Body of pancreas (tissue), 4 donors: ENCODE results near the gene RASGEF1C. TPM values are rescaled to one million over a fixed set of nuclear protein-coding genes. Genes with fewer than 3 reads are reported as not detected.

ENCODE experiments used
- ATAC-seq: fragments of 150-250 bp; one replicate; pipeline ENCODE4 v1.9.1; 2016
- DNase-seq, 4 donors: peaks; one replicate each; pipeline ENCODE4 v3.0.0-alpha.2; 2019
- H3K27ac ChIP-seq, 4 donors: fragments of 200-600 bp; sonication (generic); 1 replicate in 3 of 4; 2 replicates in 1 of 4; pipeline versions ENCODE4 v1.5.1 to v1.6.1; 2016 to 2019; ENCODE audit warnings: mild to moderate bottlenecking in 1 of 4, mixed read lengths in 1 of 4, moderate library complexity in 1 of 4
- H3K27me3 ChIP-seq, 2 donors: fragments of 200-600 bp; sonication (generic); one replicate each; pipeline ENCODE4 v1.6.0; 2016; ENCODE audit warnings: mild to moderate bottlenecking in 1 of 2
- H3K36me3 ChIP-seq, 2 donors: fragments of 200-600 bp; sonication (generic); replicated peaks in 1 of 2; 2 replicates each; pipeline ENCODE4 v1.5.1; 2016; ENCODE audit warnings: low read depth in 2 of 2; ENCODE audit not compliant: insufficient read depth in 1 of 2
- H3K4me1 ChIP-seq: fragments of 200-600 bp; sonication (generic); one replicate; pipeline ENCODE4 v1.6.0; 2016
- H3K4me3 ChIP-seq, 2 donors: fragments of 200-600 bp; sonication (generic); 1 replicate in 1 of 2; 2 replicates in 1 of 2; pipeline ENCODE4 v1.5.1; 2016 to 2019
- H3K9me3 ChIP-seq, 3 donors: fragments of 200-600 bp; sonication (generic); 1 replicate in 2 of 3; 2 replicates in 1 of 3; pipeline ENCODE4 v1.5.1; 2016
- CTCF ChIP-seq, 7 experiments: fragments of 450-650 bp in 4 of 7; fragments of 200-600 bp in 3 of 7; sonication (generic) in 3 of 7; IDR thresholded peaks; one replicate each; pipeline ENCODE4 v1.5.1; 2016 to 2019; ENCODE audit warnings: antibody characterized with exemption in 7 of 7
- POLR2A ChIP-seq, 3 donors: fragments of 450-650 bp; IDR thresholded peaks; one replicate each; pipeline ENCODE4 v1.6.1; 2016; ENCODE audit warnings: antibody characterized with exemption in 3 of 3, mild to moderate bottlenecking in 2 of 3
- WGBS, 2 donors: methylation state at CpG; one replicate each; pipeline ENCODE4 v1.1.5; 2017; 5-methylcytosine and 5-hydroxymethylcytosine counted together
- intact Hi-C: fragments of 100-400 bp; cut with DNase I; formaldehyde crosslinking; loops from one replicate; pipeline ENCODE4 v1.15.1; 2023
- total RNA-seq, 2 donors: library from RNA; depleted of rRNA; stranded (reverse); fragments of >200 nt; gene quantifications; one replicate each; pipeline ENCODE4 v1.1.0, GENCODE V29; 2016

The RASGEF1C gene
- total RNA-seq, 2 donors from 2014 or later, result not detected

- WGBS, 2 donors, result 77 to 81% methylated on average over 1 of the region's 1 CpG
- DNase-seq (no peak), ATAC-seq (no peak)
- TF ChIP-seq POLR2A (IDR thresholded peaks at IDR 0.05), result no peak
- no peak for TF ChIP-seq CTCF (IDR thresholded peaks at IDR 0.05)
- peaks cover 0 to 10% of the 10 kb centered on the region in 2 donors for H3K27me3 ChIP-seq
- H3K27ac ChIP-seq, result no peak overlapping the region
- peaks cover 6% of the 10 kb centered on the region for H3K4me1 ChIP-seq
- no peaks in the 10 kb centered on the region for H3K36me3 ChIP-seq
- no peaks in the 10 kb centered on the region for H3K9me3 ChIP-seq
- no peak overlapping the region for H3K4me3 ChIP-seq
- intact Hi-C loops, result loop anchor here (10.0 kb wide), 1 partner anchor 342 kb away; no protein-coding TSS in a partner anchor
Observed at GRCh38 chr5:180122875-180123274, 86.1 kb downstream of the RASGEF1C start.

- intact Hi-C loops, result loop anchor here (10.0 kb wide), 1 partner anchor 343 kb away; no protein-coding TSS in a partner anchor
- peaks cover 0 to 5% of the 10 kb centered on the region in 2 donors for H3K27me3 ChIP-seq
- H3K27ac ChIP-seq, result no peak overlapping the region
- no peaks in the 10 kb centered on the region for H3K36me3 ChIP-seq
- no peak for TF ChIP-seq POLR2A (IDR thresholded peaks at IDR 0.05)
- TF ChIP-seq CTCF (IDR thresholded peaks at IDR 0.05), result no peak
- 78 to 83% methylated on average over 9 of the region's 9 CpGs for whole genome bisulfite sequencing, 2 donors
- H3K4me3 ChIP-seq, result no peak overlapping the region
- no peak for ATAC-seq
- no peak for DNase-seq
- no peaks in the 10 kb centered on the region for H3K9me3 ChIP-seq
- peaks cover 2% of the 10 kb centered on the region for H3K4me1 ChIP-seq
Observed at GRCh38 chr5:180121826-180122413, 87.1 kb downstream of the RASGEF1C start.

GRCh38 chr5:180120237-180121101 lies 88.5 kb downstream of the RASGEF1C start:
- Histone ChIP-seq H3K27me3 (no peaks in the 10 kb centered on the region), H3K27ac (no peak overlapping the region), H3K9me3 (no peaks in the 10 kb centered on the region), H3K4me1 (no peaks in the 10 kb centered on the region), H3K4me3 (no peak overlapping the region), H3K36me3 (no peaks in the 10 kb centered on the region)
- TF ChIP-seq CTCF (IDR thresholded peaks at IDR 0.05), result no peak
- no peak for TF ChIP-seq POLR2A (IDR thresholded peaks at IDR 0.05)
- no peak for ATAC-seq
- DNase-seq, result peak in 3 of 4 donors; percentile 24 to 57 (median 32)
- WGBS, 2 donors, result 56 to 61% methylated on average over 8 to 28 of the region's 28 CpGs
- intact Hi-C loops, result loop anchor here (10.0 kb wide), 1 partner anchor 344 kb away; no protein-coding TSS in a partner anchor

GRCh38 chr5:180119903-180120236 lies 89.1 kb downstream of the RASGEF1C start:
- H3K4me1 ChIP-seq, result no peaks in the 10 kb centered on the region
- no peaks in the 10 kb centered on the region for H3K36me3 ChIP-seq
- WGBS, 2 donors, result 89% methylated on average over 12 of the region's 12 CpGs; no CpG with 5 or more reads in 1 of the 2 donors
- no peak overlapping the region for H3K27ac ChIP-seq
- intact Hi-C loops, result loop anchor here (10.0 kb wide), 1 partner anchor 345 kb away; no protein-coding TSS in a partner anchor
- H3K9me3 ChIP-seq, result no peaks in the 10 kb centered on the region
- no peak for TF ChIP-seq CTCF (IDR thresholded peaks at IDR 0.05)
- TF ChIP-seq POLR2A (IDR thresholded peaks at IDR 0.05), result no peak
- no peaks in the 10 kb centered on the region for H3K27me3 ChIP-seq
- H3K4me3 ChIP-seq, result no peak overlapping the region
- ATAC-seq (no peak), DNase-seq (no peak)
